ENCODE measurements around the gene C6orf15.

Gene C6orf15

GRCh38 chr6:31112478-31112877 is at the start of gene C6orf15:
Gene C6orf15, minus strand, starts transcription at chr6:31112575. Its CDS starts 20 bp downstream, at chr6:31112555.
- no peak for FAIRE-seq

- no peak for FAIRE-seq
Measured at GRCh38 chr6:31161216-31162126, 49.1 kb upstream of the C6orf15 start.

GRCh38 chr6:31158863-31159855 is 46.8 kb upstream of the C6orf15 start:
- FAIRE-seq = no peak

GRCh38 chr6:31158140-31158862 is 45.9 kb upstream of the C6orf15 start, which contains the start of gene TCF19:
Gene TCF19, plus strand, starts transcription at chr6:31158589. Its CDS starts 881 bp downstream, at chr6:31159470.
- peak; percentile 92 for FAIRE-seq

GRCh38 chr6:31157513-31158139 is 45.3 kb upstream of the C6orf15 start, which contains the start of gene CCHCR1:
Gene CCHCR1, minus strand, starts transcription at chr6:31157802. Its CDS starts 202 bp downstream, at chr6:31157600.
- no peak for FAIRE-seq

- FAIRE-seq = no peak
Measured at GRCh38 chr6:31156641-31157040, 44.3 kb upstream of the C6orf15 start.

- no peak for FAIRE-seq
Measured at GRCh38 chr6:31154436-31154835, 42.1 kb upstream of the C6orf15 start.

GRCh38 chr6:31152781-31153180 is 40.4 kb upstream of the C6orf15 start:
- FAIRE-seq = no peak

- FAIRE-seq = no peak
Measured at GRCh38 chr6:31149827-31150447, 37.6 kb upstream of the C6orf15 start.

GRCh38 chr6:31145386-31145785 is 33.0 kb upstream of the C6orf15 start:
- no peak for FAIRE-seq

GRCh38 chr6:31144970-31145340 is 32.6 kb upstream of the C6orf15 start:
- no peak for FAIRE-seq

- no peak for FAIRE-seq
Measured at GRCh38 chr6:31144296-31144969, 32.1 kb upstream of the C6orf15 start.

- FAIRE-seq = no peak
Measured at GRCh38 chr6:31143148-31143547, 30.8 kb upstream of the C6orf15 start.

- FAIRE-seq = no peak
Measured at GRCh38 chr6:31142361-31142761, 30.0 kb upstream of the C6orf15 start.

GRCh38 chr6:31140643-31141042 is 28.3 kb upstream of the C6orf15 start:
- FAIRE-seq = no peak

- FAIRE-seq = no peak
Measured at GRCh38 chr6:31139599-31139998, 27.2 kb upstream of the C6orf15 start.

- no peak for FAIRE-seq
Measured at GRCh38 chr6:31138982-31139381, 26.6 kb upstream of the C6orf15 start, which contains the start of gene PSORS1C2. Gene PSORS1C2, minus strand, starts transcription at chr6:31139066. Its CDS starts 40 bp downstream, at chr6:31139026.

- no peak for FAIRE-seq
Measured at GRCh38 chr6:31135710-31136109, 23.3 kb upstream of the C6orf15 start.

- FAIRE-seq = no peak
Measured at GRCh38 chr6:31132806-31133205, 20.4 kb upstream of the C6orf15 start.

- FAIRE-seq = no peak
Measured at GRCh38 chr6:31131595-31131994, 19.2 kb upstream of the C6orf15 start.

GRCh38 chr6:31130751-31131150 is 18.4 kb upstream of the C6orf15 start:
- FAIRE-seq = no peak

Measured in TTC549 (cell line).